Right lobe of liver (tissue), 4 donors: ENCODE data around the gene GTSE1.

Experiments used
- POLR2A ChIP-seq: fragments of 450-650 bp; IDR thresholded peaks from one replicate; pipeline ENCODE4 v1.6.1; 2017; ENCODE audit warnings: antibody characterized with exemption, mild to moderate bottlenecking
- TF ChIP-seq, protein P1 (sequence below), 4 donors: fragments of 200-600 bp in 3 of 4; fragments of 450-650 bp in 1 of 4; IDR thresholded peaks; one replicate each; pipeline versions ENCODE4 v1.5.1 to v1.8.0; 2016 to 2022; ENCODE audit warnings: antibody characterized with exemption in 4 of 4, mild to moderate bottlenecking in 2 of 4
- donor health status: DM: no; HTN: no; CAD: no.
- donor health status: DM: no; HTN: no; CAD: no.
- donor health status: DM: no; HTN: yes; CAD: no.

DNA sequence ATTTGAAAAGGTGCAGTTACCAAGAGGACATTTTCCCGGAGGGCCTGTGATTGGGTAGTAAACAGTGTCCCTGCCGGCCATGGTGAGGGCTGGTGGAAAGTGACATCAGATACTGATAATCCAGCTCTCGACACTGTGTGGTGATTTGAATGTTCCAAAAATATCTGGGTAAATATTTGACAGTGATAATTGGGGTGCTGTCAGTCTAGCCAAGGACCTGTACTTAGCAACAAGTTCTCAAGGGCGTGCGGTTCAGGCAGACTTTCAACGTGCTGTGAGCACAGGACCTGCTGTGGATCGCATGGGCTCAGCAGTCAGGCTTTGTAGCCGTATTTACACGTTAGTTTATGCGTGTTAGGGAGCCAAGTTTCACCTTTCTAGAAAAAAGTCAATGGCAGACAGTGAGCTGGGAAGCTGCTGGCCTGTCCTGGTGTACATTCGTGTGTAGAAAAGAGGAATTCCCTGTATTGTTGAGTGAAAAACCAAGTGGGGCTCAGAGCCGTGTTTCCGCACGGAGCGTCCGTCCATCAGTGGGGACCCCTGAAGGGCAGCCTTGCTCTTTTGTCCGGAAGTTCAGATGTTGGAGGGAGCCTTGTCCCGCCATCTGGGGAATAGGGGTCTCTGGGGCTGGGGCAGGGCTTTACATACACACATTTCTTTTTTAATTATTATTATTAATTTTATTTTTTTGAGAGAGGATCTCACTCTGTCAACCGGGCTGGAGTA, 50.2 kb downstream of the GTSE1 start:
- TF ChIP-seq, protein P1, sequence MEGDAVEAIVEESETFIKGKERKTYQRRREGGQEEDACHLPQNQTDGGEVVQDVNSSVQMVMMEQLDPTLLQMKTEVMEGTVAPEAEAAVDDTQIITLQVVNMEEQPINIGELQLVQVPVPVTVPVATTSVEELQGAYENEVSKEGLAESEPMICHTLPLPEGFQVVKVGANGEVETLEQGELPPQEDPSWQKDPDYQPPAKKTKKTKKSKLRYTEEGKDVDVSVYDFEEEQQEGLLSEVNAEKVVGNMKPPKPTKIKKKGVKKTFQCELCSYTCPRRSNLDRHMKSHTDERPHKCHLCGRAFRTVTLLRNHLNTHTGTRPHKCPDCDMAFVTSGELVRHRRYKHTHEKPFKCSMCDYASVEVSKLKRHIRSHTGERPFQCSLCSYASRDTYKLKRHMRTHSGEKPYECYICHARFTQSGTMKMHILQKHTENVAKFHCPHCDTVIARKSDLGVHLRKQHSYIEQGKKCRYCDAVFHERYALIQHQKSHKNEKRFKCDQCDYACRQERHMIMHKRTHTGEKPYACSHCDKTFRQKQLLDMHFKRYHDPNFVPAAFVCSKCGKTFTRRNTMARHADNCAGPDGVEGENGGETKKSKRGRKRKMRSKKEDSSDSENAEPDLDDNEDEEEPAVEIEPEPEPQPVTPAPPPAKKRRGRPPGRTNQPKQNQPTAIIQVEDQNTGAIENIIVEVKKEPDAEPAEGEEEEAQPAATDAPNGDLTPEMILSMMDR (IDR thresholded peaks at IDR 0.05), result no peak
- TF ChIP-seq POLR2A, result no peak
